ENCODE results near the gene LTB4R. TPM values are rescaled to one million over a fixed set of nuclear protein-coding genes. Genes with fewer than 3 reads are reported as not detected.

The LTB4R gene
- polyA plus RNA-seq, 1 donor from 2014 or later, result 4.3 TPM

DNA sequence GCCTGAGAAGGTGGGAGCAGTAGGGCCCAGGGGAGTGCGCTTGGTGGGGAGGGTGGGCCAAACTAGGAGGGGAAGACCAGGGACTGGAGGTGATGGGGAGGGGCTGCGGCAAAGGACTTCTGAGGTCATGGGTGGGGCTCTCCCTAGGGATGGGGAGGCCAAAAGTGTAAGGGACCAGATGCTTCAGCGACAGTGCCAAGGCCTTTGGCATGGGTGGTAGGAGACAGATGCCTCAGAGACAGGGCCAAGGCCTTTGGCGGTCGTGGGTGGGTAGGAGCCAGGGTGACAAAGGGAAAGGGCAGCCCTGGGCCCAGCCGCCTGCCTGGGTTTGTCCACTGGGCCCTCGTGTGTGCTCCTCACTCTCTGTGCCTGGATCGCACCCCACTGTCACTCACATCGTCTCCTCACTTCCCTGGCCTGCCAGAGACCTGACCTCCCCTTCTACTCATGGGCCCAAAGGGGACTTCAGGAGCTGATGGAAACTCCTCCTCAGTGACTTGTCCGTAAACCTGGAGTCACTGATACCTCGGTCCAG, 26.7 kb upstream of the LTB4R start:
- no peak overlapping the region for H3K4me2 ChIP-seq (ENCODE audit: low read length)
- H3K4me3 ChIP-seq (ENCODE audit: low read length), result no peak overlapping the region
- H3K9ac ChIP-seq (ENCODE audit: low read length), result no peak overlapping the region
- no peaks in the 10 kb centered on the region for H3F3A ChIP-seq (ENCODE audit: insufficient read depth, low read length, poor library complexity, severe bottlenecking)
- H3K9me2 ChIP-seq (ENCODE audit: insufficient read depth, low read length), result no peaks in the 10 kb centered on the region
- H3K27ac ChIP-seq (ENCODE audit: low read length), result no peak overlapping the region
- no peaks in the 10 kb centered on the region for H4K20me1 ChIP-seq (ENCODE audit: insufficient read depth)
- H3K36me3 ChIP-seq (ENCODE audit: insufficient read depth, low read length), result no peaks in the 10 kb centered on the region
- no peaks in the 10 kb centered on the region for H3K9me3 ChIP-seq (ENCODE audit: low read length)
- no peaks in the 10 kb centered on the region for H3K79me2 ChIP-seq (replicated peaks; ENCODE audit: insufficient read depth, low read length)
- no peaks in the 10 kb centered on the region for H3K27me3 ChIP-seq (ENCODE audit: insufficient read depth, low read depth, low read length)
- H2AFZ ChIP-seq (ENCODE audit: low read depth, low read length), result no peak overlapping the region
- TF ChIP-seq, protein P1, sequence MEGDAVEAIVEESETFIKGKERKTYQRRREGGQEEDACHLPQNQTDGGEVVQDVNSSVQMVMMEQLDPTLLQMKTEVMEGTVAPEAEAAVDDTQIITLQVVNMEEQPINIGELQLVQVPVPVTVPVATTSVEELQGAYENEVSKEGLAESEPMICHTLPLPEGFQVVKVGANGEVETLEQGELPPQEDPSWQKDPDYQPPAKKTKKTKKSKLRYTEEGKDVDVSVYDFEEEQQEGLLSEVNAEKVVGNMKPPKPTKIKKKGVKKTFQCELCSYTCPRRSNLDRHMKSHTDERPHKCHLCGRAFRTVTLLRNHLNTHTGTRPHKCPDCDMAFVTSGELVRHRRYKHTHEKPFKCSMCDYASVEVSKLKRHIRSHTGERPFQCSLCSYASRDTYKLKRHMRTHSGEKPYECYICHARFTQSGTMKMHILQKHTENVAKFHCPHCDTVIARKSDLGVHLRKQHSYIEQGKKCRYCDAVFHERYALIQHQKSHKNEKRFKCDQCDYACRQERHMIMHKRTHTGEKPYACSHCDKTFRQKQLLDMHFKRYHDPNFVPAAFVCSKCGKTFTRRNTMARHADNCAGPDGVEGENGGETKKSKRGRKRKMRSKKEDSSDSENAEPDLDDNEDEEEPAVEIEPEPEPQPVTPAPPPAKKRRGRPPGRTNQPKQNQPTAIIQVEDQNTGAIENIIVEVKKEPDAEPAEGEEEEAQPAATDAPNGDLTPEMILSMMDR (IDR thresholded peaks at IDR 0.05; ENCODE audit: poor library complexity, severe bottlenecking), result no peak
- TF ChIP-seq SMC3 (conservative IDR thresholded peaks at IDR 0.05; ENCODE audit: poor library complexity) (no peak), POLR2AphosphoS5 (IDR thresholded peaks at IDR 0.05) (no peak), EZH2 (IDR thresholded peaks at IDR 0.05; ENCODE audit: borderline replicate concordance, insufficient read depth, low read length, poor library complexity, severe bottlenecking) (no peak), RAD21 (conservative IDR thresholded peaks at IDR 0.05) (no peak), EP300 (conservative IDR thresholded peaks at IDR 0.05; ENCODE audit: poor library complexity, severe bottlenecking) (no peak)

DNA sequence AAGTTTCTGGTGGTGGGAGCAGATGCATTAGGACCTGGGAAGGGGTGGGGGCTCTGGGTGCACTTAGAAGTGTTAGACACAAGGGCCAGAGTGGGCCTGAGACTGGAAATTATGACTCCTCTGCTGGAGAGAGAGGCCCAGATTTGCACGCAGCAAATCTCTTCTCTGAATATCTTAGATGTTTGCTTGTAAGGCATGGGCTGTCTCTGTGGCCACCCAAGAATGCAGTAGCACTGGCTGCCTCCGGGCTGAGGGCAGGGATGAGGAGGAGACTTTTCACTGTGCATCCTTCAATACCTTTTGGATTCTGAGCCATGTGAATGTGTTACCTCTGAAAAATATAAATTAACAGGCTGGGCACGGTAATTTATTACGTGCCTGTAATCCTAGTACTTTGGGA, 26.0 kb upstream of the LTB4R start:
- H4K20me1 ChIP-seq (ENCODE audit: insufficient read depth), result no peaks in the 10 kb centered on the region
- H3K4me2 ChIP-seq (ENCODE audit: low read length), result no peak overlapping the region
- no peaks in the 10 kb centered on the region for H3F3A ChIP-seq (ENCODE audit: insufficient read depth, low read length, poor library complexity, severe bottlenecking)
- no peaks in the 10 kb centered on the region for H3K36me3 ChIP-seq (ENCODE audit: insufficient read depth, low read length)
- no peaks in the 10 kb centered on the region for H3K9me3 ChIP-seq (ENCODE audit: low read length)
- H3K79me2 ChIP-seq (replicated peaks; ENCODE audit: insufficient read depth, low read length), result no peaks in the 10 kb centered on the region
- H3K4me3 ChIP-seq (ENCODE audit: low read length), result no peak overlapping the region
- no peak overlapping the region for H3K9ac ChIP-seq (ENCODE audit: low read length)
- H2AFZ ChIP-seq (ENCODE audit: low read depth, low read length), result no peak overlapping the region
- TF ChIP-seq MXI1 (conservative IDR thresholded peaks at IDR 0.05; ENCODE audit: poor library complexity, severe bottlenecking) (no peak), EZH2 (IDR thresholded peaks at IDR 0.05; ENCODE audit: borderline replicate concordance, insufficient read depth, low read length, poor library complexity, severe bottlenecking) (no peak), TAF1 (IDR thresholded peaks at IDR 0.05; ENCODE audit: low read depth) (no peak), SMC3 (conservative IDR thresholded peaks at IDR 0.05; ENCODE audit: poor library complexity) (no peak), RAD21 (conservative IDR thresholded peaks at IDR 0.05) (no peak), POLR2AphosphoS5 (IDR thresholded peaks at IDR 0.05) (no peak), EP300 (conservative IDR thresholded peaks at IDR 0.05; ENCODE audit: poor library complexity, severe bottlenecking) (no peak)
- TF ChIP-seq, protein P1 (IDR thresholded peaks at IDR 0.05; ENCODE audit: poor library complexity, severe bottlenecking), result no peak
- TF ChIP-seq, protein P2, sequence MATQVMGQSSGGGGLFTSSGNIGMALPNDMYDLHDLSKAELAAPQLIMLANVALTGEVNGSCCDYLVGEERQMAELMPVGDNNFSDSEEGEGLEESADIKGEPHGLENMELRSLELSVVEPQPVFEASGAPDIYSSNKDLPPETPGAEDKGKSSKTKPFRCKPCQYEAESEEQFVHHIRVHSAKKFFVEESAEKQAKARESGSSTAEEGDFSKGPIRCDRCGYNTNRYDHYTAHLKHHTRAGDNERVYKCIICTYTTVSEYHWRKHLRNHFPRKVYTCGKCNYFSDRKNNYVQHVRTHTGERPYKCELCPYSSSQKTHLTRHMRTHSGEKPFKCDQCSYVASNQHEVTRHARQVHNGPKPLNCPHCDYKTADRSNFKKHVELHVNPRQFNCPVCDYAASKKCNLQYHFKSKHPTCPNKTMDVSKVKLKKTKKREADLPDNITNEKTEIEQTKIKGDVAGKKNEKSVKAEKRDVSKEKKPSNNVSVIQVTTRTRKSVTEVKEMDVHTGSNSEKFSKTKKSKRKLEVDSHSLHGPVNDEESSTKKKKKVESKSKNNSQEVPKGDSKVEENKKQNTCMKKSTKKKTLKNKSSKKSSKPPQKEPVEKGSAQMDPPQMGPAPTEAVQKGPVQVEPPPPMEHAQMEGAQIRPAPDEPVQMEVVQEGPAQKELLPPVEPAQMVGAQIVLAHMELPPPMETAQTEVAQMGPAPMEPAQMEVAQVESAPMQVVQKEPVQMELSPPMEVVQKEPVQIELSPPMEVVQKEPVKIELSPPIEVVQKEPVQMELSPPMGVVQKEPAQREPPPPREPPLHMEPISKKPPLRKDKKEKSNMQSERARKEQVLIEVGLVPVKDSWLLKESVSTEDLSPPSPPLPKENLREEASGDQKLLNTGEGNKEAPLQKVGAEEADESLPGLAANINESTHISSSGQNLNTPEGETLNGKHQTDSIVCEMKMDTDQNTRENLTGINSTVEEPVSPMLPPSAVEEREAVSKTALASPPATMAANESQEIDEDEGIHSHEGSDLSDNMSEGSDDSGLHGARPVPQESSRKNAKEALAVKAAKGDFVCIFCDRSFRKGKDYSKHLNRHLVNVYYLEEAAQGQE (IDR thresholded peaks at IDR 0.05; ENCODE audit: borderline replicate concordance), result no peak
- H3K27ac ChIP-seq (ENCODE audit: low read length), result no peak overlapping the region
- no peaks in the 10 kb centered on the region for H3K9me2 ChIP-seq (ENCODE audit: insufficient read depth, low read length)
- no peaks in the 10 kb centered on the region for H3K27me3 ChIP-seq (ENCODE audit: insufficient read depth, low read depth, low read length)
